Choroid plexus epithelial cell (primary cell): ENCODE data around the gene RAB36.

Experiments used
- DNase-seq: peaks from one replicate; pipeline ENCODE4 v3.0.0-alpha.2; 2010; ENCODE audit warnings: low read depth
- H3K4me3 ChIP-seq: 2 replicates; pipeline ENCODE4 v1.5.1; 2011; ENCODE audit warnings: low read depth, mild to moderate bottlenecking, control low read depth, low read length, moderate library complexity
- CTCF ChIP-seq: conservative IDR thresholded peaks from 2 replicates; pipeline ENCODE4 v1.5.1; 2011; ENCODE audit warnings: low read depth, mild to moderate bottlenecking, control low read depth, inconsistent platforms, low read length, moderate library complexity

Gene RAB36

GRCh38 chr22:23122216-23122957, 22.9 kb upstream of the RAB36 start:
- no peak overlapping the region for H3K4me3 ChIP-seq
- no peak for TF ChIP-seq CTCF

GRCh38 chr22:23122992-23123803, 22.1 kb upstream of the RAB36 start:
- no peak overlapping the region for H3K4me3 ChIP-seq
- no peak for TF ChIP-seq CTCF
- no peak for DNase-seq

More at GRCh38 chr22:23122216-23122957, 22.9 kb upstream of the RAB36 start:
- DNase-seq: no peak

GRCh38 chr22:23123804-23124254, 21.4 kb upstream of the RAB36 start:
- H3K4me3 ChIP-seq: no peak overlapping the region
- DNase-seq: no peak
- no peak for TF ChIP-seq CTCF

GRCh38 chr22:23124611-23125511, 20.4 kb upstream of the RAB36 start:
- no peak overlapping the region for H3K4me3 ChIP-seq
- TF ChIP-seq CTCF: no peak
- no peak for DNase-seq

- TF ChIP-seq CTCF: no peak
- no peak for DNase-seq
Measured at GRCh38 chr22:23125512-23126103, 19.7 kb upstream of the RAB36 start.

More at GRCh38 chr22:23125512-23126103, 19.7 kb upstream of the RAB36 start:
- no peak overlapping the region for H3K4me3 ChIP-seq
